ENCODE data around the gene RAP1A.

DNA sequence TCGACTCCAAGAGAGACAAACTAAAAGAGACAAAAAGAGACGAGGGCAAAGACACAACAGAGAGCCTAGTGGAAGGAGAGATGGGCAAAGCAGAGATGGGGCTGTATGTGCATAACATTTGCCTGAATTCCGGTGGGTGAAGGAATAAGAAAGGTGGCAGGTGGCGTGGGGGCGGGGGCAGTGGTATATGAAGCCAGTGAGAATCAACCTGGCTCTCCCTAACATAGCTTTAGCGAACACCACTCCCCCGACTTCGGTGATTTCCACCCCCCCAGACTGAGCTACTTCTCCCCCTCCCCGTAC, 118.5 kb downstream of the RAP1A start:
- TF ChIP-seq, protein P1, sequence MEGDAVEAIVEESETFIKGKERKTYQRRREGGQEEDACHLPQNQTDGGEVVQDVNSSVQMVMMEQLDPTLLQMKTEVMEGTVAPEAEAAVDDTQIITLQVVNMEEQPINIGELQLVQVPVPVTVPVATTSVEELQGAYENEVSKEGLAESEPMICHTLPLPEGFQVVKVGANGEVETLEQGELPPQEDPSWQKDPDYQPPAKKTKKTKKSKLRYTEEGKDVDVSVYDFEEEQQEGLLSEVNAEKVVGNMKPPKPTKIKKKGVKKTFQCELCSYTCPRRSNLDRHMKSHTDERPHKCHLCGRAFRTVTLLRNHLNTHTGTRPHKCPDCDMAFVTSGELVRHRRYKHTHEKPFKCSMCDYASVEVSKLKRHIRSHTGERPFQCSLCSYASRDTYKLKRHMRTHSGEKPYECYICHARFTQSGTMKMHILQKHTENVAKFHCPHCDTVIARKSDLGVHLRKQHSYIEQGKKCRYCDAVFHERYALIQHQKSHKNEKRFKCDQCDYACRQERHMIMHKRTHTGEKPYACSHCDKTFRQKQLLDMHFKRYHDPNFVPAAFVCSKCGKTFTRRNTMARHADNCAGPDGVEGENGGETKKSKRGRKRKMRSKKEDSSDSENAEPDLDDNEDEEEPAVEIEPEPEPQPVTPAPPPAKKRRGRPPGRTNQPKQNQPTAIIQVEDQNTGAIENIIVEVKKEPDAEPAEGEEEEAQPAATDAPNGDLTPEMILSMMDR (IDR thresholded peaks at IDR 0.05), result no peak
- TF ChIP-seq TCF12 (IDR thresholded peaks at IDR 0.05) (no peak), NFIC (IDR thresholded peaks at IDR 0.05; ENCODE audit: borderline replicate concordance) (no peak), POLR2AphosphoS5 (IDR thresholded peaks at IDR 0.05; ENCODE audit: low read depth, low read length) (no peak), EP300 (IDR thresholded peaks at IDR 0.05; ENCODE audit: borderline replicate concordance in 1 of 2, low read depth in 1 of 2, low read length in 1 of 2) (no peak), JUND (IDR thresholded peaks at IDR 0.05) (no peak), EZH2phosphoT487 (IDR thresholded peaks at IDR 0.05; ENCODE audit: borderline replicate concordance, low read depth) (no peak), CHD2 (IDR thresholded peaks at IDR 0.05; ENCODE audit: low read length, partially characterized antibody) (no peak), SMC3 (IDR thresholded peaks at IDR 0.05; ENCODE audit: low read depth, low read length) (no peak)
- TF ChIP-seq, protein P2, sequence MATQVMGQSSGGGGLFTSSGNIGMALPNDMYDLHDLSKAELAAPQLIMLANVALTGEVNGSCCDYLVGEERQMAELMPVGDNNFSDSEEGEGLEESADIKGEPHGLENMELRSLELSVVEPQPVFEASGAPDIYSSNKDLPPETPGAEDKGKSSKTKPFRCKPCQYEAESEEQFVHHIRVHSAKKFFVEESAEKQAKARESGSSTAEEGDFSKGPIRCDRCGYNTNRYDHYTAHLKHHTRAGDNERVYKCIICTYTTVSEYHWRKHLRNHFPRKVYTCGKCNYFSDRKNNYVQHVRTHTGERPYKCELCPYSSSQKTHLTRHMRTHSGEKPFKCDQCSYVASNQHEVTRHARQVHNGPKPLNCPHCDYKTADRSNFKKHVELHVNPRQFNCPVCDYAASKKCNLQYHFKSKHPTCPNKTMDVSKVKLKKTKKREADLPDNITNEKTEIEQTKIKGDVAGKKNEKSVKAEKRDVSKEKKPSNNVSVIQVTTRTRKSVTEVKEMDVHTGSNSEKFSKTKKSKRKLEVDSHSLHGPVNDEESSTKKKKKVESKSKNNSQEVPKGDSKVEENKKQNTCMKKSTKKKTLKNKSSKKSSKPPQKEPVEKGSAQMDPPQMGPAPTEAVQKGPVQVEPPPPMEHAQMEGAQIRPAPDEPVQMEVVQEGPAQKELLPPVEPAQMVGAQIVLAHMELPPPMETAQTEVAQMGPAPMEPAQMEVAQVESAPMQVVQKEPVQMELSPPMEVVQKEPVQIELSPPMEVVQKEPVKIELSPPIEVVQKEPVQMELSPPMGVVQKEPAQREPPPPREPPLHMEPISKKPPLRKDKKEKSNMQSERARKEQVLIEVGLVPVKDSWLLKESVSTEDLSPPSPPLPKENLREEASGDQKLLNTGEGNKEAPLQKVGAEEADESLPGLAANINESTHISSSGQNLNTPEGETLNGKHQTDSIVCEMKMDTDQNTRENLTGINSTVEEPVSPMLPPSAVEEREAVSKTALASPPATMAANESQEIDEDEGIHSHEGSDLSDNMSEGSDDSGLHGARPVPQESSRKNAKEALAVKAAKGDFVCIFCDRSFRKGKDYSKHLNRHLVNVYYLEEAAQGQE (IDR thresholded peaks at IDR 0.05; ENCODE audit: low read depth, low read length), result no peak
- TF ChIP-seq, protein P3, sequence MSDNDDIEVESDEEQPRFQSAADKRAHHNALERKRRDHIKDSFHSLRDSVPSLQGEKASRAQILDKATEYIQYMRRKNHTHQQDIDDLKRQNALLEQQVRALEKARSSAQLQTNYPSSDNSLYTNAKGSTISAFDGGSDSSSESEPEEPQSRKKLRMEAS (IDR thresholded peaks at IDR 0.05; ENCODE audit: low read depth), result no peak
- TF ChIP-seq, protein P4, sequence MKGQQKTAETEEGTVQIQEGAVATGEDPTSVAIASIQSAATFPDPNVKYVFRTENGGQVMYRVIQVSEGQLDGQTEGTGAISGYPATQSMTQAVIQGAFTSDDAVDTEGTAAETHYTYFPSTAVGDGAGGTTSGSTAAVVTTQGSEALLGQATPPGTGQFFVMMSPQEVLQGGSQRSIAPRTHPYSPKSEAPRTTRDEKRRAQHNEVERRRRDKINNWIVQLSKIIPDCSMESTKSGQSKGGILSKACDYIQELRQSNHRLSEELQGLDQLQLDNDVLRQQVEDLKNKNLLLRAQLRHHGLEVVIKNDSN (IDR thresholded peaks at IDR 0.05; ENCODE audit: borderline replicate concordance, low read depth), result no peak
